Panc1 (cell line): ENCODE measurements around the gene TMED4.

ENCODE experiments used
- CTCF ChIP-seq: fragments of 450-650 bp; IDR thresholded peaks from 2 replicates; pipeline ENCODE4 v1.5.1; 2017; ENCODE audit warnings: mild to moderate bottlenecking
- POLR2AphosphoS5 ChIP-seq: IDR thresholded peaks from 2 replicates; pipeline ENCODE4 v1.6.1; 2012; ENCODE audit warnings: mild to moderate bottlenecking, low read depth, low read length, moderate library complexity
- TCF7L2 ChIP-seq: IDR thresholded peaks from 2 replicates; pipeline ENCODE4 v1.6.1; 2011; ENCODE audit warnings: mild to moderate bottlenecking, low read depth, low read length, inconsistent platforms

GRCh38 chr7:44548893-44549292 lies 33.1 kb downstream of the TMED4 start:
- TF ChIP-seq POLR2AphosphoS5 (no peak), CTCF (no peak), TCF7L2 (no peak)
